GM18505 (cell line): ENCODE measurements around the gene SMG6.
"Not testable (repeated sequence)": the region's sequence is repeated elsewhere in the genome, so short reads cannot be mapped to it uniquely, and the experiment has no call there.

Experiments
- ATAC-seq: cut with Tn5 transposase; IDR thresholded peaks from one replicate; pipeline ENCODE4 v1.9.1; 2021; ENCODE audit not compliant: unreplicated experiment
- POLR2A ChIP-seq: IDR thresholded peaks from 4 replicates; pipeline ENCODE4 v1.6.1; 2011; ENCODE audit warnings: borderline replicate concordance; ENCODE audit not compliant: insufficient read depth, insufficient read length; ENCODE audit errors: extremely low read depth

Gene SMG6

GRCh38 chr17:2177235-2177811 lies 126.3 kb downstream of the SMG6 start:
- TF ChIP-seq POLR2A: no peak
- no peak for ATAC-seq

GRCh38 chr17:2176499-2177169 lies 127.0 kb downstream of the SMG6 start:
- TF ChIP-seq POLR2A: no peak
- ATAC-seq: no peak

GRCh38 chr17:2175294-2175628 lies 128.3 kb downstream of the SMG6 start:
- no peak for TF ChIP-seq POLR2A
- no peak for ATAC-seq

- ATAC-seq: no peak
- no peak for TF ChIP-seq POLR2A
These were observed 128.9 kb downstream of the SMG6 start for GRCh38 chr17:2174468-2175293.

GRCh38 chr17:2174014-2174413 lies 129.6 kb downstream of the SMG6 start:
- TF ChIP-seq POLR2A: no peak
- no peak for ATAC-seq

- no peak for TF ChIP-seq POLR2A
- no peak for ATAC-seq
These were observed 130.6 kb downstream of the SMG6 start for GRCh38 chr17:2172999-2173398.

GRCh38 chr17:2172077-2172851 lies 131.3 kb downstream of the SMG6 start:
- ATAC-seq: no peak
- TF ChIP-seq POLR2A: no peak

GRCh38 chr17:2171702-2172076 lies 131.9 kb downstream of the SMG6 start:
- TF ChIP-seq POLR2A: no peak
- no peak for ATAC-seq

- ATAC-seq: no peak
These were observed 133.6 kb downstream of the SMG6 start for GRCh38 chr17:2170023-2170422.

GRCh38 chr17:2165723-2166122 lies 137.9 kb downstream of the SMG6 start:
- ATAC-seq: not testable (repeated sequence)

More at GRCh38 chr17:2170023-2170422, 133.6 kb downstream of the SMG6 start:
- TF ChIP-seq POLR2A: no peak

- ATAC-seq: no peak
- TF ChIP-seq POLR2A: no peak
These were observed 145.2 kb downstream of the SMG6 start for GRCh38 chr17:2158396-2158780.

GRCh38 chr17:2157675-2158395 lies 145.8 kb downstream of the SMG6 start:
- ATAC-seq: no peak
- TF ChIP-seq POLR2A: no peak

- no peak for TF ChIP-seq POLR2A
- ATAC-seq: no peak
These were observed 146.5 kb downstream of the SMG6 start for GRCh38 chr17:2157081-2157480.

- no peak for TF ChIP-seq POLR2A
- ATAC-seq: no peak
These were observed 146.9 kb downstream of the SMG6 start for GRCh38 chr17:2156666-2157065.

GRCh38 chr17:2155573-2155972 lies 148.0 kb downstream of the SMG6 start:
- ATAC-seq: no peak
- TF ChIP-seq POLR2A: no peak
